SK-N-SH treated with all-trans-retinoic acid at 6 μM for 48 hours (cell line): ENCODE data around the gene PAIP2.

Experiments
- ATAC-seq: fragments of 200-7000 bp; cut with Tn5 transposase; 3 replicates; pipeline ENCODE4 v1.9.1; 2020; ENCODE audit warnings: mild to moderate bottlenecking, moderate library complexity
- ARNTL ChIP-seq: fragments of 450-650 bp; formaldehyde crosslinking; IDR thresholded peaks from 2 replicates; pipeline ENCODE4 v1.5.0; 2020; ENCODE audit warnings: low read depth, mild to moderate bottlenecking, moderate library complexity, borderline replicate concordance
- BACH2 ChIP-seq: fragments of 250-450 bp; sonication (Bioruptor Pico); IDR thresholded peaks from 2 replicates; pipeline ENCODE4 v1.9.0; 2021; ENCODE audit warnings: mild to moderate bottlenecking, borderline replicate concordance
- GLIS3 ChIP-seq: fragments of 250-450 bp; sonication (Bioruptor Pico); IDR thresholded peaks from 2 replicates; pipeline ENCODE4 v1.5.0; 2020; ENCODE audit warnings: mild to moderate bottlenecking, moderate library complexity
- ISL1 ChIP-seq: fragments of 250-450 bp; sonication (Bioruptor Pico); IDR thresholded peaks from 2 replicates; pipeline ENCODE4 v2.1.2; 2022; ENCODE audit warnings: mild to moderate bottlenecking, moderate library complexity
- OSR1 ChIP-seq: fragments of 250-450 bp; sonication (Bioruptor Pico); IDR thresholded peaks from 2 replicates; pipeline ENCODE4 v1.8.0; 2022; ENCODE audit warnings: moderate library complexity, mild to moderate bottlenecking, inconsistent platforms
- PPARA ChIP-seq: fragments of 250-450 bp; sonication (Bioruptor Pico); IDR thresholded peaks from 2 replicates; pipeline ENCODE4 v1.5.0; 2020; ENCODE audit warnings: mild to moderate bottlenecking, borderline replicate concordance
- RARB ChIP-seq: fragments of 250-450 bp; sonication (Bioruptor Pico); IDR thresholded peaks from 2 replicates; pipeline ENCODE4 v1.8.0; 2021; ENCODE audit warnings: mild to moderate bottlenecking, moderate library complexity
- TCF4 ChIP-seq: fragments of 250-450 bp; sonication (Bioruptor Pico); IDR thresholded peaks from 2 replicates; pipeline ENCODE4 v1.8.0; 2021; ENCODE audit warnings: mild to moderate bottlenecking, moderate library complexity, borderline replicate concordance
- TOX ChIP-seq: fragments of 250-450 bp; sonication (Bioruptor Pico); IDR thresholded peaks from 2 replicates; pipeline ENCODE4 v1.8.0; 2021; ENCODE audit warnings: mild to moderate bottlenecking, moderate library complexity, borderline replicate concordance
- ZFP3 ChIP-seq: fragments of 250-450 bp; sonication (Bioruptor Pico); IDR thresholded peaks from 2 replicates; pipeline ENCODE4 v1.5.0; 2020; ENCODE audit warnings: mild to moderate bottlenecking, moderate library complexity
- ZFP30 ChIP-seq: fragments of 450-650 bp; formaldehyde crosslinking; IDR thresholded peaks from 2 replicates; pipeline ENCODE4 v1.5.0; 2022; ENCODE audit warnings: mild to moderate bottlenecking, moderate library complexity
- ZNF565 ChIP-seq: fragments of 450-650 bp; formaldehyde crosslinking; conservative IDR thresholded peaks from 2 replicates; pipeline ENCODE4 v1.5.0; 2020; ENCODE audit warnings: low read depth, mild to moderate bottlenecking, moderate library complexity
- ZNF70 ChIP-seq: fragments of 450-650 bp; formaldehyde crosslinking; IDR thresholded peaks from 2 replicates; pipeline ENCODE4 v1.5.0; 2020; ENCODE audit warnings: mild to moderate bottlenecking, moderate library complexity
- TF ChIP-seq, protein P1 (sequence below): fragments of 250-450 bp; sonication (Bioruptor Pico); IDR thresholded peaks from 2 replicates; pipeline ENCODE4 v1.5.0; 2020; ENCODE audit warnings: mild to moderate bottlenecking, moderate library complexity
- TF ChIP-seq, protein P2 (sequence below): fragments of 250-450 bp; sonication (Bioruptor Pico); IDR thresholded peaks from 2 replicates; pipeline ENCODE4 v1.5.1; 2020; ENCODE audit warnings: low read depth, mild to moderate bottlenecking, moderate library complexity
- TF ChIP-seq, protein P3 (sequence below): fragments of 250-450 bp; sonication (Bioruptor Pico); IDR thresholded peaks from 2 replicates; pipeline ENCODE4 v1.8.0; 2021; ENCODE audit warnings: low read depth, mild to moderate bottlenecking, moderate library complexity, borderline replicate concordance
- TF ChIP-seq, protein P4 (sequence below): fragments of 250-450 bp; sonication (Bioruptor Pico); IDR thresholded peaks from 2 replicates; pipeline ENCODE4 v1.5.1; 2021; ENCODE audit warnings: mild to moderate bottlenecking, moderate library complexity

PAIP2 gene

DNA sequence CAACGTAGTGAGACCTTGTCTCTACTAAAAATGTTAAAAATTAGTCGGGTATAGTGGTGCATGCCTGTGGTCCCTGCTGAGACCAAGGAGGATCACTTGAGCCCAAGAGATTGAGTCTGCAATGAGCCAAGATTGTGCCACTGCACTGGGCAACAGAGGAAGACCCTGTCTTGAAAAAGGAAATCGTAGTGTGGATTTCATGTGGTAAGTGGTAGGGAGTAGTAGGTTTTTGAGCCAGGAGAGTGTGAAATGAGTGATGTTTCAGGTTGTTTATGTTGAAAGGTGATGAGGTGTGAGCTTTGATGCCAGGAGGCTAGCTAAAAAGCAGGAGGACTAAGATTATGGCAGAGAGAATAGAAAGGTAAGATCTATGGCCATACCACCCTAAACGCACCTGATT, 42.2 kb upstream of the PAIP2 start:
- no peak for ATAC-seq
- TF ChIP-seq PPARA (CRISPR knock-in tag) (no peak), ZNF70 (no peak), ZFP30 (CRISPR knock-in tag) (no peak), ARNTL (CRISPR knock-in tag) (no peak), ZFP3 (CRISPR knock-in tag) (no peak), OSR1 (no peak), BACH2 (CRISPR knock-in tag) (no peak)
- TF ChIP-seq, protein P1, sequence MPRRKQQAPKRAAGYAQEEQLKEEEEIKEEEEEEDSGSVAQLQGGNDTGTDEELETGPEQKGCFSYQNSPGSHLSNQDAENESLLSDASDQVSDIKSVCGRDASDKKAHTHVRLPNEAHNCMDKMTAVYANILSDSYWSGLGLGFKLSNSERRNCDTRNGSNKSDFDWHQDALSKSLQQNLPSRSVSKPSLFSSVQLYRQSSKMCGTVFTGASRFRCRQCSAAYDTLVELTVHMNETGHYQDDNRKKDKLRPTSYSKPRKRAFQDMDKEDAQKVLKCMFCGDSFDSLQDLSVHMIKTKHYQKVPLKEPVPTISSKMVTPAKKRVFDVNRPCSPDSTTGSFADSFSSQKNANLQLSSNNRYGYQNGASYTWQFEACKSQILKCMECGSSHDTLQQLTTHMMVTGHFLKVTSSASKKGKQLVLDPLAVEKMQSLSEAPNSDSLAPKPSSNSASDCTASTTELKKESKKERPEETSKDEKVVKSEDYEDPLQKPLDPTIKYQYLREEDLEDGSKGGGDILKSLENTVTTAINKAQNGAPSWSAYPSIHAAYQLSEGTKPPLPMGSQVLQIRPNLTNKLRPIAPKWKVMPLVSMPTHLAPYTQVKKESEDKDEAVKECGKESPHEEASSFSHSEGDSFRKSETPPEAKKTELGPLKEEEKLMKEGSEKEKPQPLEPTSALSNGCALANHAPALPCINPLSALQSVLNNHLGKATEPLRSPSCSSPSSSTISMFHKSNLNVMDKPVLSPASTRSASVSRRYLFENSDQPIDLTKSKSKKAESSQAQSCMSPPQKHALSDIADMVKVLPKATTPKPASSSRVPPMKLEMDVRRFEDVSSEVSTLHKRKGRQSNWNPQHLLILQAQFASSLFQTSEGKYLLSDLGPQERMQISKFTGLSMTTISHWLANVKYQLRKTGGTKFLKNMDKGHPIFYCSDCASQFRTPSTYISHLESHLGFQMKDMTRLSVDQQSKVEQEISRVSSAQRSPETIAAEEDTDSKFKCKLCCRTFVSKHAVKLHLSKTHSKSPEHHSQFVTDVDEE, result no peak
- TF ChIP-seq, protein P2, sequence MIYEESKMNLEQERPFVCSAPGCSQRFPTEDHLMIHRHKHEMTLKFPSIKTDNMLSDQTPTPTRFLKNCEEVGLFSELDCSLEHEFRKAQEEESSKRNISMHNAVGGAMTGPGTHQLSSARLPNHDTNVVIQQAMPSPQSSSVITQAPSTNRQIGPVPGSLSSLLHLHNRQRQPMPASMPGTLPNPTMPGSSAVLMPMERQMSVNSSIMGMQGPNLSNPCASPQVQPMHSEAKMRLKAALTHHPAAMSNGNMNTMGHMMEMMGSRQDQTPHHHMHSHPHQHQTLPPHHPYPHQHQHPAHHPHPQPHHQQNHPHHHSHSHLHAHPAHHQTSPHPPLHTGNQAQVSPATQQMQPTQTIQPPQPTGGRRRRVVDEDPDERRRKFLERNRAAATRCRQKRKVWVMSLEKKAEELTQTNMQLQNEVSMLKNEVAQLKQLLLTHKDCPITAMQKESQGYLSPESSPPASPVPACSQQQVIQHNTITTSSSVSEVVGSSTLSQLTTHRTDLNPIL (CRISPR knock-in tag), result no peak

DNA sequence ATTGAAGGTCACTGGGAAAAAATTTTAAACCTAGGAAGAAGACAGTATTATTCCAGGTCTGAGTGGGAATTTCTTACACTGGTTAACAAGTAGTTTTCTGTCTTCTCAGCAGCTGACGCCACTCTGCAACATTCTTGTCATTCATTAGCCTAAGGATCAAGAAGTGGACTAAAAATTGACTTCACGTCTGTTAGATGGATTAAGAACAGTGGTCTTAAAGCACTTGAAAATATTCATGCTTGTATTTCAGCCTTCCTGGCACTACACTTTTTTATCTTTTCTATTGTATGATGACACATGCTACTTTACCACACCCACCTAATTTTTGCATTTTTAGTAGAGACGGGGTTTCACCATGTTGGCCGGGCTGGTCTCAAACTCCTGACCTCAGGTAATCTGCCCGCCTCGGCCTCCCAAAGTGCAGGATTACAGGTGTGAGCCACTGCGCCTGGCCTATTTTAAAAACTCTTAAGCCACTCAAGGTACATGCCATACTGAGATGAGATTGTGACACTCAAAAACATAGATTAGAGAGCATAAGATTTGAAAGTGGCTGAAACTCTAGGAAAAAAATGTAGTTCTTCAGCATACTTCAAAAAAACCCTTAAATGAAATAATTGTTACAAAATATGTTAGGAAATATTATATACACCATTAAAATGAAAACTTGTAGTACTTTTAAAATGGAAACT, 39.7 kb upstream of the PAIP2 start:
- TF ChIP-seq ISL1 (no peak), ZFP3 (CRISPR knock-in tag) (no peak), ARNTL (CRISPR knock-in tag) (no peak), TCF4 (CRISPR knock-in tag) (no peak), PPARA (CRISPR knock-in tag) (no peak), BACH2 (CRISPR knock-in tag) (no peak)
- TF ChIP-seq, protein P2 (CRISPR knock-in tag), result no peak
- TF ChIP-seq, protein P3, sequence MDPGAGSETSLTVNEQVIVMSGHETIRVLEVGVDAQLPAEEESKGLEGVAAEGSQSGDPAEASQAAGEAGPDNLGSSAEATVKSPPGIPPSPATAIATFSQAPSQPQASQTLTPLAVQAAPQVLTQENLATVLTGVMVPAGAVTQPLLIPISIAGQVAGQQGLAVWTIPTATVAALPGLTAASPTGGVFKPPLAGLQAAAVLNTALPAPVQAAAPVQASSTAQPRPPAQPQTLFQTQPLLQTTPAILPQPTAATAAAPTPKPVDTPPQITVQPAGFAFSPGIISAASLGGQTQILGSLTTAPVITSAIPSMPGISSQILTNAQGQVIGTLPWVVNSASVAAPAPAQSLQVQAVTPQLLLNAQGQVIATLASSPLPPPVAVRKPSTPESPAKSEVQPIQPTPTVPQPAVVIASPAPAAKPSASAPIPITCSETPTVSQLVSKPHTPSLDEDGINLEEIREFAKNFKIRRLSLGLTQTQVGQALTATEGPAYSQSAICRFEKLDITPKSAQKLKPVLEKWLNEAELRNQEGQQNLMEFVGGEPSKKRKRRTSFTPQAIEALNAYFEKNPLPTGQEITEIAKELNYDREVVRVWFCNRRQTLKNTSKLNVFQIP (CRISPR knock-in tag), result no peak
- TF ChIP-seq, protein P4, sequence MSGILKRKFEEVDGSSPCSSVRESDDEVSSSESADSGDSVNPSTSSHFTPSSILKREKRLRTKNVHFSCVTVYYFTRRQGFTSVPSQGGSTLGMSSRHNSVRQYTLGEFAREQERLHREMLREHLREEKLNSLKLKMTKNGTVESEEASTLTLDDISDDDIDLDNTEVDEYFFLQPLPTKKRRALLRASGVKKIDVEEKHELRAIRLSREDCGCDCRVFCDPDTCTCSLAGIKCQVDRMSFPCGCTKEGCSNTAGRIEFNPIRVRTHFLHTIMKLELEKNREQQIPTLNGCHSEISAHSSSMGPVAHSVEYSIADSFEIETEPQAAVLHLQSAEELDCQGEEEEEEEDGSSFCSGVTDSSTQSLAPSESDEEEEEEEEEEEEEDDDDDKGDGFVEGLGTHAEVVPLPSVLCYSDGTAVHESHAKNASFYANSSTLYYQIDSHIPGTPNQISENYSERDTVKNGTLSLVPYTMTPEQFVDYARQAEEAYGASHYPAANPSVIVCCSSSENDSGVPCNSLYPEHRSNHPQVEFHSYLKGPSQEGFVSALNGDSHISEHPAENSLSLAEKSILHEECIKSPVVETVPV (CRISPR knock-in tag), result no peak
- TF ChIP-seq, protein P1, result no peak
- TF ChIP-seq, all 23 proteins: peak for 0
- ATAC-seq, result no peak

DNA sequence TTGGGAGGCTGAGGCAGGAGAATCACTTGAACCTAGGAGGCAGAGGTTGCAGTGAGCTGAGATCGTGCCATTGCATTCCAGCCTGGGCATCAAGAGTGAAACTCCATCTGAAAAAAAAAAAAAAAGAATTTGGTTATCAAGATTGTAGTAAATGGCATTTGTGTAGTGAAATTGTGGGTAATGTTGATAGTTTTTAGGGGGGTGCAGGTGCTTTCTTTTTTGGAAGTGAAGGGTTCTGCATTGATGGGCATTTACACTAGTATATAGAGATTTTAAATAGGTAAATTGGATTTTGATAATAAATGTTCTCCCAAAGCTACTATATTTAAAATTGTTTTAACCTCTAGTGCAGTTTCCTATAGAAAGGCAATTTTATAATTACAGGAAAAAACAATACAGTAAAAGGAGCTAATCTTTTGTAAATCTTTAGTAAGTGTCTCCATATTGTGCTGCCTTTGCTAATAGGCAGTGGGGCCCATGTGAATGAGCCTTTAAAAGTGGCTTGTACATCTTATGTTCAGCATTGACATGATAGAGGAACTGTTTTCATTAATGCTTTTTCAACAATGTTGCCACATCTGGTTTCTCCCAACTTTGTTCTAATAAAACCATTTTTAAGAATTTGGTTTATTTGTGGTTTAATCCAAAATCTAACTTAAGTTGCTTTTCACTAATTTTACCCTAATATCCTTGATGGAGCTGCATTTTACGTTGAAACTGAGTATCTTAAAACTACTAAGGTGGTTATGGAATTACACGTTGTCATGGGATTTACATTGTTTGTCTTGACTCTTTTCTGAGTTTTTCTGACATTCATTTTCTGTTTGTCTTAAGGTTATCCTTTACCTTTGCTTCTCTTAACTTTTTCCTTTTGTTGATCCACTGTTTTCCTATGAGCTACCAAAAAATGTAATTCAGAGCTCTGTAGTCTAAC, 37.0 kb upstream of the PAIP2 start:
- no peak for ATAC-seq
- TF ChIP-seq RARB (CRISPR knock-in tag) (no peak), GLIS3 (CRISPR knock-in tag) (no peak), ZFP30 (CRISPR knock-in tag) (no peak), TOX (CRISPR knock-in tag) (no peak), ZNF565 (CRISPR knock-in tag) (no peak)
- TF ChIP-seq, protein P3 (CRISPR knock-in tag), result no peak
- TF ChIP-seq, protein P1, result no peak
